NCI-H510A (cell line): ENCODE measurements around the gene POU2F1.
A peak's percentile ranks its signal among the peaks of the same experiment; 100 is the strongest.

ENCODE experiments used
- DNase-seq: peaks from one replicate; lab custom pipeline; 2025; lab: John Stamatoyannopoulos, UW

POU2F1 gene

DNA sequence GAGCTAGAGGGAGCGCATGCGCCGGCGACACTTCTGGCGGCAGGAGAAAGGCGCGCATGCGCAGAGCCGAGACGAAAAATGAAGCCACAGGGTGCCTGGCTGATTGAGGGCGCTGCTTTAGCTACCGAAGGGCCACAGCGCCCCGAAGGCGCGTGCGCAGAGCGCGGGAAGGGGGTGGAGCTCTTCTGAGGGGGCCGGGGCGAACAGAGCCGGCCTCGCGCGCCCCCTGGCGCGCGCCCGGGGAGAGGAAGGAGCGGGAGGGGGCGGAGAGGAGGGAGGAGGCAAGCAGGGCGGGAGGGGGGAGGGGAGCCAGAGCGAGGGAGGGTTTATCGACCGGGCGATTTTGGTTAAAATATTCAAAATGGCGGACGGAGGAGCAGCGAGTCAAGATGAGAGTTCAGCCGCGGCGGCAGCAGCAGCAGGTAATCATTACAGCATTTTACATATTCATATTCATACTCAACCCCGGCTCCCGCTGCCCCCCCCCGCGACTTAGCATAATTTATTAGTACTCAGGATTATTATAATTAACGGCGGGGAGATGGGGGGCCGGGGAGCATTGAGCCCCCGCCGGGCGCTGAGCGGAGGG lies at the start of gene POU2F1:
Gene POU2F1, plus strand, starts transcription at position 350 of the 589 bp plus-strand sequence. Its CDS starts 12 bp downstream, at position 362.
- peak; percentile 92 for DNase-seq

DNA sequence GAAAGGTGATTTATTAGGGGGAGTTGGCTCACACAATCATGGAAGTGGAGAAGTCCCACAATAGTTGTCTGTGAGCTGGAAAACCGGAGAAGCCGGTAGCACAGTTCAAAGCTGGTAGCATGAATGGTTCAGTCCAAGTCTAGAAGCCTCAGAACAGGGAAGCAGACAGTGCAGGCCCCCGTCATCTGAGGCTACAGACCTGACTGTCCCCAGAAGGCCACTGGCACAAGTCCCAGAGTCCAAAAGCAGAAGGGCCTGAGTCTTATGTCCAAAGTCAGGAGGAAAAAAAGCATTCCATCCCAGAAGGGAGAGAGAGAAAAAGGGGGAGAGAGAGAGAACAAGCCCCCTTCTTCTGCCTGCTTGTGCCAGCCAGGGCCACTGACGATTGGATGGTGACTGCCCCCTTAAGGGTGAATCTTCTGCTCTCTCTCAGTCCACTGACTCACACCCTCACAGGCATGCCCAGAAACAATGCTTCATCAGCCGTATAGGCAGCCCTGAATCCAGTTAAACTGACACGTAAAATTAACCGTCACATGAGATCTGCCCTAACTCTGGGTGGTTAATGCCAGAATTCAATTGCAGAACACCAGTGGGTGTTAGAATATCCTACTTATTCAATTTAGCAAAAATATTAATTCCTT lies 49.3 kb upstream of the POU2F1 start:
- no peak for DNase-seq

DNA sequence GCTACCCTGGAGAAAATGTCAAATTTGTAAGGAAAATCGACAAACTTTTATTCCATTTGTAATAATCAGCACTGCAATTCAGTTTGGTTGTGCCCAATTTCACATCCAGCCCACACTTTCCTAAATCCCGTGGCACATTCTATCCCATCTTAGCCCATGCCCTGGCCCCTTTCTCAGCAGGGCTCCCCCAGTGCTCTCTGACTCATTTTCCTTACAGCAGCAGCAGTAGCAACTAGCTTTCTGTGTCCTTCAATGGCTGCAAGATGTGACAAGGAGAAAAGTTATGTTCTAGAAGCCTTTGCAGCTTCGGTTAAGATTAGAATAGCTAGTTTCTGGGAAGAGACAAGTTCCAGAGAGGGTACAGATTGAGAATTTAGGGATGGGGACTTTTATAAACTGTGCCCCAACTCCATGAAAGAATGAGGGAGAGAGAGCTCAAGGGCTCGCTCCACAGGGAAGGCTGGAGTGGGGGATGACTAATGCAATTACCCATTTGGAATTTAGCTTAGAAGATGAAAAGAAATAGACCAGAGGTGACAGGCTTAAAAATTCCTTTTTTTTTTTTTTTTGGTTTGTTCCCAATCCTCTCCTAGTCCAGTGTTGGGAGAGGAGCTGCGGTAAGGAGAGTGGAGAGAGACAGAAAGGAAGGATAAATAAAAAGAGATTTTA lies 47.0 kb upstream of the POU2F1 start:
- DNase-seq: no peak

DNA sequence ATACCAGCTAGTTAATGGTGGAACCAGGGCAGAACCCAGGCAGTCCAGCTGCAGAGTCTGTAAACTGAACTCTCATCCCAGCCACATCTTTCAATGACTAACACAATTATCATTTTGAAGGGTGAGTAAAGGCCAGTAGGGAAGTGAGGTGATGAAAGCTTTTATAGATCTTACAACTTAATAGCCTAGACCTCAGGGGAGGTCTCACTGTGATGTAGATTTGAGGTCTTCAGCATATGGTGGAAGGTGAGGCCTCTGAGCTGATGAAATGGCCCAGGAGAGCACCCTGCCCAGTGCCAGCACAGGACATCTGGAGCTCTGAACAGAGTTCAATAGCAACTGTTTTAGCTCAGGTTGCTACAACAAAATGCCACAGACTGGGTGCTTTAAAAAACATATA lies 44.8 kb upstream of the POU2F1 start:
- no peak for DNase-seq

DNA sequence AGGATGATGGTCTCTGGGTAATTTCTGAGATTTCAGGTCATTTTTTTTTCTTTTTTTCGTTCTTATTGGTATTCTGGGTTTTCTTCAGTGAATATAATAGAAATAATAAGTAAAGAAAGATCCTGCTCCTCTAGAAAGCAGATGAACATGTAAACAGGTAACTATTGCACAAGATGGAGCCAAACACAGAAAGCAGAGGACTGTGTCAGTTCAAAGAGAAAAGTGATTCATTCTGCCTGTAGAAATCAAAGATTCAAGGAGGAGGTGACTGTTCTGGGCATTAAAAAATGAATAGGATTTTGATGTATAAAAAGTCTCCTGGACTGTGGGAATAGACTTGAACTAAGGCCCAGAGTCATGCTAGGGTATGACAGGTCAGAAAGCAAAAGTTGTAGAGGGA lies 41.9 kb upstream of the POU2F1 start:
- DNase-seq: no peak

DNA sequence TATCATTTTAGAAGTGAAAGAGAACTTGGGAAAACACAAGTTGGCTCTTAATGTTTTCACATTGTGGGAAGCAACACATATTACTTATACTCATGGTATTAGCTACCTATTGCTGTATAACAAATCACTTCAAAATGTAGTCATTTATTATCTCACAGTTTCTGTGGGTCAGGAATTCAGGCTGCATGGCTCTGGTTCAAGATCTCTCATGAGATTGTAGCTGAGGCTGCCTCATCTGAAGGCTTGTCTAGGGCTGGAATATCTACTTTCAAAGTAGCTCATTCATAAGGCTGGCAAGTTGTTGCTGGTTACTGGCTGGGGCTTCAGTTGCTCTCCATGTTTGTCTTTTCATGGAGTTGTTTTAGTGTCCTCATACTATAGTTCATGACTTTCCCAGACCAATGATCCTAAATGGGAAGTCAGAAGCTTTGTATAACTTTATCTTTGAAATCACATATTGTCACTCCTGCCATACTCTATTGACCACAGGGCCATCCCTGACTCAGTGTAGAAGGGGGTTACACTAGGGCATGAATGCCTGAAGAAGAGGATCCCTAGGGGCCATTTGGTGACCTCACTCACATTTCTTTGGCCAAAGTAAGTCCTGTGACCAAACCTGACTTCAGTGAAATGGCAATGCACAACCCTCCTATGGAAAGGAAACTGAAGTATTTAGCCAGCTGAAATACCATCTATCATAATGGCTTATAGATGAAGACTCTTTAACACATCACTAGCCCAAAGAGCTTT lies 37.9 kb upstream of the POU2F1 start:
- no peak for DNase-seq

DNA sequence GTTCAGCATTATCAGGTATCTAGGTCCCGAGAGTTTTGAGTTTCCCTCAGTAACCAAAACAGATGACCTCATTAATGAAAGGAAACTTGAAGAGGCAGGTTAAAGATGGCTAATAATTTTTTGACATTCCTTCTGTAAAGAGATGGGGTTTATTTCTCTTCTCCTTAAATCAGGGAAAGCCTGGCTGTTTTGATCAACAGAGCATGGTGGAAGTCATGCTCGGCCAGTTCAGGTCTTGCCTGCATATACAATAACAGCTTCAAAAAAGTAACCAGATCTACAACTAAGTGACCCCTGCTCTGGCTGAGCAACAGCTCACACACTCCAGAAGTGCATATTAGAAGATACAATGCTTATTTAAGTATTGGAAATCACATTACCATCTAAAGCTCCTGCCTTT lies 36.6 kb upstream of the POU2F1 start:
- no peak for DNase-seq

DNA sequence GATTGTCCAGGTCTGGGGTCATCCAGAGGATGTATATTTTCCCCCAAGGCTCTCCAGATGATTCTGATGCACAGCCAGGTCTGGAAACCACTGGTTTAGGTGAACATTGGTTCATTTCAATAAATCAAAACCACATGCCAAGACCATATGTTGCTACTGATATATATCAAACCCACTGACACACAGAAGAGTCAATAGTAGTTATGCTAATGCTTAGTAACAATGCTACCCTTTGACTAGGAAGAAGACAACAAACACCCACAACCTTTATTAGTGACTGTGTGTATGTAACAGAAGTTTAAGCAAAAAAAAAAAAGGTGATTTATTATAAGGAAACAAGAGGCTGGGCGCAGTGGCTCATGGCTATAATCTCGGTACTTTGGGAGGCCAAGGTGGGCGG lies 35.6 kb upstream of the POU2F1 start:
- no peak for DNase-seq

DNA sequence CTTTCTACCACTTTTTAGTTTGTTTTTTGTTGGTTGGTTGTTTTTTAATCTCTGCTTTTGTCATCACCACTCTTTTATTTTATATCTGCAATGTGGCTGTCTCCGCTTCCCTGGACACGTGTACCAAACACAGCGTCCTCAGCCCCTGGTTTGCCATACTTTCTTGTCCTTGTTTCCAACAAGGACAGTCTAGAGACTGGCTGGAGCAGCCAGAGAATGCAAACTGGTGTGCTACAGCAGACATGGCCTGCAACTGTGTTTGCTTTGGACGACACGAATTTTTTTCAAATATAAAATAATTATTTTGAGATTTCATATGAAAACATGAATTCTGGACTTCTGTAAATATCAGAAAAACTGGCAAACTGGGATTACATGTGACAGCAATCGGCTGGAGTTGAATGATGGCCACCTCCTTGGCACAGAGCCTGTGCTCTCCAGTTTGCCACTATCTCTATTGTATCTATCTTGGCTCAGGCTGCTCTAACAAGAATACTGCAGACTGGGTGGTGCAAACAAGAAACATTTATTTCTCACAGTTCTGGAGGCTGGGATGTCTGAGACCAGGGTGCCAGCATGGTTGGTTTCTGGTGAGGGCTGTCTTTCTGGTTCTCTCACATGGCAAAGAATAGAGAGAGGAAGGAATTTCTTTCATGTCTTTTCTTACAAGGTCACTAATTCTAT lies 34.6 kb upstream of the POU2F1 start:
- no peak for DNase-seq

DNA sequence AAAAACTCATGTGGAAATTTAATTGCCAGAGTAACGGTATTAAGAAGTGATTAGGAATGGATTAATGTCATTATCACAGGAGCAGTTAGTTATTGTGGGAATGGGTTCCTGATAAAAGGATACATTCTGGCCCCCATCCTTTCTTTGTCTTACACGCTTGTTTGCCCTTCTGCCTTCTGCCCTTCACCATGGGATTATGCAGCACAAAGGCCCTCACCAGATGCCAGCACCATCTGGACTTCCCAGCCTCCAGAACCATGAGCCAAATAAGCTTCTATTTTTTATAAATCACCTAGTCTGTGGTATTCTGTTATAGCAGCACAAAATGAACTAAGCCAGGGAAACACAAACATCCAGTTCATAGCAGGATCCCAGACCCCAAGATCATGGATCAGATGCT lies 33.9 kb upstream of the POU2F1 start:
- DNase-seq: no peak

DNA sequence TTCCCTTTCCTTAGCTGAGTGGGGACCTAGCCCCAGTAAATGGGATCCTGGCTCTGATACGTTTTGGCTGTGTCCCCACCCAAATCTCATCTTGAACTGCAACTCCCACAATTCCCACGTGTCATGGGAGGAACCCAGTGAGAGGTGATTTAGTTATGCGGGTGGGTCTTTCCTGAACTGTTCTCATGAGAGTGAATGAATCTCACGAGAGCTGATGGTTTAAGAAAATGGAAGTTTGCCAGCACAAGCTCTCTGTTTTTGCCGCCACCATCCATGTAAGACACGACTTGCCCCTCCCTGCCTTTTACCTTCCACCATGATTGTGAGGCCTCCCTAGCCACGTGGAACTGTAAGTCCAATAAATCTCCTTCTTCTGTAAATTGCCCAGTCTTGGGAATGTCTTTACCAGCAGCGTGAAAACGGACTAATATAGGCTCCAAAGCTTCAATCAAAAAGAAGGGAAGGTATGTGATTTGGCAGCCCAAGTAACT lies 29.9 kb upstream of the POU2F1 start:
- DNase-seq: no peak

DNA sequence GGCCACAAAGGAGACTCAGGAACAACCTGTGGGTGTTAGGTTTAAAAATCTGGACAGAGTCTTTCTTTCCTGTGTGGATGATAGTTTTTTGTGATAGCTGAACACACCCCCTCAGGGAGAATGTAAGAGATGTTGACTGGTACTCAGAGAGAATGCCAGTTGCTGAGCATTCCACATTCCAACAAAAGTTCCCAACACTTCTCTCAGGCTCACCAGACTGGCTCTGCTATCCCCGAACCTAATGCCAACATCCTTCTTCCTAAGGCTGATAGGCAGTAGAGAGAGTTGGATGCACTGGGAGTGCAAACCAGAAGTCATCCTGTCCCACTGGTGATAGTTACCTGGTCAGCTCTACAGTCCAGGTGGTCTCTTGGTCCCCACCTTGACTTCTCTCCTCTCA lies 28.7 kb upstream of the POU2F1 start:
- DNase-seq: no peak

DNA sequence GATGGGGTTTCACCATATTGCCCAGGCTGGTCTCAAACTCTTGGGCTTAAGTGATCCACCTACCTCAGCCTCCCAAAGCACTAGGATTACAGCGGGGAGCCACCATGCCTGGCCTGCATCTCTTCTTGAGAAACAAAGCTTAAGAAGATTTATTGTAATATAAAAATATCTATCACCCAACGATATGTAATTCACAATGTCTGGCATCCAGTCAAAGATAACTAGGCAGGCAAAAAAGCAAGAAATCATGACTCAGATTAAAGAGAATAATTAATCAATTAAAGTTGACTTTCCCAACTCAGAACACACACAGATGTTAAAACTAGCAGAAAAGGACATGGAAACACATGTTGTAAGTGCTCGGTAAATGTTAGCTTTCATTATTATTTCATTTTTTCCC lies 26.5 kb upstream of the POU2F1 start:
- DNase-seq: no peak

DNA sequence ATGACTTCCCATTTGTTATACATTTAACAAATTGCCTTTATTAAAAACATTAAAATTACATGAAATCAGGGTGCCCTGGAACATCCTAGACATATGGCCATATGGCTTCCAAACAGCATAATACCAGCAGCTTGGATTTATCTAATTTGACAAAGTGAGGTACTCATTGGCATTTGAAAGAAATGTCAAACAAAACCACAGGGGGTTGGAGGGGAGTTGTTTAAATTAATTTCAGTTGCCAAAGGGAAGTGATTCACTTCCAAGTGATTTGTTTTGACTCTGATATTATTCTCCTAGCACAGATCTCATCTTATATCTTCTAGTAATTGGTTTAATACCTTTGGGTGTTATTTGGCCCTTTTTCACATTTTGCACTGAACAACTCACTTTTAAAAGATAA lies 24.5 kb upstream of the POU2F1 start:
- no peak for DNase-seq

DNA sequence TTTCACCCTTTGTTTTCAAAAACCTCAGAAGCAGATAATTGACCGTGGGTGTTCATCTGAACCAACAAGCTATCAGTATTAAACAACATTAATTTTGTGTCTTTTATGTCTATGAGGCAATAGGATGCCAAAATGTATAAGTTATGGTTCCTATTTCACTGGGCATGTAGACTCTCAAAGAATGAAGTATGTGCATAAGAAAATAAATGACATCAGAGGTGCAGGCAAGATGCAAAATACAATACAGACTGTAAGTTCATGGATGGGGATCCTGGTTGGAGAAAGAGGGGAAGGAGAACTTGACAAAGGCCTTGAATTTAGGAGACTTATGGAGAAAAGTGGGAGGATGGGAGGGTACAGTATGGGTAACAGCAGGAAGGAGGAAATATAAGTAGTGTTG lies 23.4 kb upstream of the POU2F1 start:
- DNase-seq: no peak

DNA sequence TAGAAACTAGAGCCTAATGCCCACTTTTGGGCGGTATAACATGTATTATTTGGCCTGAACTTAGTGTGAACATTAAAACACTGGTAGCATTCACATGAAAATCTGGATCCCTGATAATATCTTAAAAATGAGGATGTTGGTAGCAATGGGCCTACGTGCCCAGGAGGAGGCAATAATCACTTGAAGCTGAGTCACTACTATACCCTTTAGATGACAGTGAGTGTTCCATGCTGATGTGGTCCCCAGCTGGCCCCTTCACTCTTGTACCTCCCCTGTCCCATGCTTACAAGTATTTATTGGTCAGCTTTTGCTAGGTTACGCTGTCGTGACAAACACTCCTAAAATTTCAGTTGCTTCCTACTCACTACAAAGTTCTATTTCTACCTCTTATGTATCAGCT lies 23.0 kb upstream of the POU2F1 start:
- no peak for DNase-seq

DNA sequence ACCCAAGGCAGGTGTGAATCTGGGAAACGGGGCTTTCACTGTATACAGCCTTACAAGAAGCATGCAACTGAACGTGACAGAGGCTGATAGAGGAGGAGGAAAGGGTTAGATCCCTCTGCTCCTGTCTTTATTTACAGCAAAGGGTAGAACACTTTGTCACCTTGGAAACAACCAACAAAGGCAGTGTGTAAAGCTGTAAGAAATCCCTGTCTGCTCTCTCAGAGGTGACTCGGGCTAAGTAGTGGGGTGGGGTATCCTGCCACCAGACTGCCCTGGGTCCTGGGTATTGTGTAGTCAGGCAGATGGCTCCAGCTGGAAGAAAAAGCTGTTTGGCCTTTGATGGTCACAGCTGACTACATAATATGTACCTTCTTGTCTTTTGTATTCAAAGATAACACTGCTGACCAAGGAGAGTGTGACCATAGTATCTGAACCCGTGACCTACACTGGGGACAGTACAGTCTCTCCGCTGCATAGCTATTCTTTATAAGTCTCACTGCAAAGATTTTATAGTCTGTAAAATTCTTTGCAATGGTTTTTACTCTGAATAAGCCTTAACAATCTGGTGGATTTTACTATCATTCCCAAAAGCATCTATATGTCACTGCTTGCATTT lies 22.1 kb upstream of the POU2F1 start:
- no peak for DNase-seq

DNA sequence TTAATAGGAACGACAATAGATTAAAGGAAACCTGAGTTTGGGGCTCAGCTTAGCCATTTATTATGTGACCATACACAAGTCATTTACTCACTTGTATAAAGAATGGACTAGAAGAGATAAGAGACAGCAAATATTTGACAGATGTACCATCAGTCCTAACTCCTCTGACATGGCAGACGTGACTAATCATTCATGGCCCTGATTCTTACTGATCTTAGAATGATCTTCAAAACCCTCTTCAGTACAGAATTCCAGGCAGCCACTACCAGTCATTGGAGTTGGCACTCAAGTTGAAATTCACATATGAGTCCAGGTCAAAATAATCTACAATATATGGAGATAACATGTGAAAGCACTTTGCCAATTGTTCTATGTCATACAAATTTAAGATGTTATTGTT lies 21.0 kb upstream of the POU2F1 start:
- no peak for DNase-seq

DNA sequence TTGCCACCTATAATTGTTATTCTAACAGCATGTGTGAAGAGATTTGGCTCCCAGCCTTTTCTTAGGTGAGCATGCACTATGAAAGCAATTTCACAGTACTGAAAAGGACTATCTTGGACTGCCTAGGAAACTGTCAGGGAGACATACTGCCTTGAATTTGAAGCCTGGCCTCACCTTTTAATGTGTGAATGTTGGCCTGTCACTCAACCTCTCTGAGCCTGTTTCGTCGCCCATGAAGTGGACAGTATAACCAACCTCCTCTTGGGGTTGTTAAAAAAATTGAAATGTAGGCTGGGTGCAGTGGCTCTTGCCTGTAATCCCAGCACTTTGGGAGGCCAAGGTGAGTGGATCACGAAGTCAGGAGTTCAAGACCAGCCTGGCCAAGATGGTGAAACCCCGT lies 20.4 kb upstream of the POU2F1 start:
- no peak for DNase-seq

DNA sequence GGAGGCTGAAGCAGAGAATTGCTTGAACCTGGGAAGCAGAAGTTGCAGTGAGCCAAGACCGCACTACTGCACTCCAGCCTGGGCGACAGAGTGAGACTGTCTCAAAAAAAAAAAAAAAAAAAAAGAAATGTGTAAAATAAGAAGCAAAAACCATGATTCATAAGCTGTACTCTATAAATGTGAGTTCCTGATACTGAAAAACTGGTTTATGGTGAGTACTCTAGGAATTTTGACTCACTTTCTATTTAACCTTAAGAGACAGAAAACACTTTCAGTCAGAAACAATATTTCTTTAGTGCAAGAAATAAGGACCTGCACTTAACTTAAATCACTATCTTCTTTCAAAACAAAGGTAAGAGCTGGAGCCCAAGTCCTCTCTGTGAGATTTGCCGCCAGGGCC lies 19.9 kb upstream of the POU2F1 start:
- no peak for DNase-seq

DNA sequence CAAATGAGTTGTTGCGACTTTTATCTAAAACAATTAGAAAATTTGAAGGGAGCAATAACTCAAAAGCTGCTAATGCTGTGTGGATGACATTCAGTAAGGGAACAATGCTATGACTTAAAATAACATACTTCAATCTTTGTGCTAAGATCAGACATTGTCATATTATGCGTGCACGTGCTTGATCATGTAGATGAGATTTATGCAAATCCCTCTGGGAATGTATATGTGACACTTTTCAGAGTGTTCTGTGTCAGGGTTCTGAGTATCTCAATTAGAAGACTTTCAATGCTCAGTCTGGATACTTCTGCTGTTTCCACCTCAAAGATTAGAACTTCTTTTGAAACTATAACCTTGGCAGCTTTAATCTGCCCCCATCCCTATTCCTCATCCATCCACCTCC lies 18.6 kb upstream of the POU2F1 start:
- DNase-seq: no peak
